Neuronal stem cell (in vitro differentiated cells): ENCODE measurements around the gene WWP2.
A peak's percentile ranks its signal among the peaks of the same experiment; 100 is the strongest.
"Not testable (repeated sequence)": the region's sequence is repeated elsewhere in the genome, so short reads cannot be mapped to it uniquely, and the experiment has no call there.

Experiments
- DNase-seq: peaks from one replicate; pipeline ENCODE4 v3.0.0-alpha.2; 2013; ENCODE audit warnings: low spot score
- H2AFZ ChIP-seq: one replicate; pipeline ENCODE4 v1.6.1; 2013; ENCODE audit warnings: mild to moderate bottlenecking, low read length, inconsistent platforms
- H2AK5ac ChIP-seq: 2 replicates; pipeline ENCODE4 v1.6.1; 2013; ENCODE audit warnings: low read depth, mild to moderate bottlenecking, inconsistent platforms, low read length, moderate library complexity, mixed read lengths
- H2BK120ac ChIP-seq: 2 replicates; pipeline ENCODE4 v1.6.1; 2013; ENCODE audit warnings: low read depth, mild to moderate bottlenecking, inconsistent platforms, low read length, moderate library complexity, mixed read lengths
- H2BK12ac ChIP-seq: one replicate; pipeline ENCODE4 v1.6.1; 2013; ENCODE audit warnings: low read length, inconsistent platforms
- H2BK15ac ChIP-seq: 2 replicates; pipeline ENCODE4 v1.6.1; 2013; ENCODE audit warnings: mild to moderate bottlenecking, low read length, inconsistent platforms, mixed read lengths
- H2BK5ac ChIP-seq: one replicate; pipeline ENCODE4 v1.6.1; 2013; ENCODE audit warnings: inconsistent platforms, mild to moderate bottlenecking, low read length, moderate library complexity
- H3K14ac ChIP-seq: one replicate; pipeline ENCODE4 v1.6.1; 2013; ENCODE audit warnings: low read length, inconsistent platforms
- H3K18ac ChIP-seq: 2 replicates; pipeline ENCODE4 v1.6.1; 2013; ENCODE audit warnings: low read length, inconsistent platforms
- H3K23ac ChIP-seq: 2 replicates; pipeline ENCODE4 v1.6.1; 2013; ENCODE audit warnings: low read depth, mild to moderate bottlenecking, mixed read lengths, low read length, inconsistent platforms; ENCODE audit not compliant: poor library complexity
- H3K27ac ChIP-seq: replicated peaks from 3 replicates; pipeline ENCODE4 v1.5.1; 2013; ENCODE audit warnings: low read length, inconsistent platforms
- H3K27me3 ChIP-seq, 3 experiments: 2 replicates each; pipeline ENCODE4 v1.6.1; 2013; ENCODE audit warnings: low read length in 3 of 3, mild to moderate bottlenecking in 2 of 3, inconsistent platforms in 1 of 3, low read depth in 1 of 3, mixed read lengths in 1 of 3, moderate library complexity in 1 of 3; ENCODE audit not compliant: control insufficient read depth in 3 of 3, insufficient read depth in 3 of 3
- H3K36me3 ChIP-seq, 2 donors: replicated peaks in 1 of 2; 2 replicates each; pipeline ENCODE4 v1.6.1; 2013; ENCODE audit warnings: low read length in 2 of 2; ENCODE audit not compliant: control insufficient read depth in 2 of 2, insufficient read depth in 2 of 2
- H3K4ac ChIP-seq: 2 replicates; pipeline ENCODE4 v1.6.1; 2013; ENCODE audit warnings: inconsistent platforms, mild to moderate bottlenecking, low read length, moderate library complexity
- H3K4me1 ChIP-seq, 2 donors: 1 replicate in 1 of 2; 2 replicates in 1 of 2; pipeline ENCODE4 v1.6.1; 2013; ENCODE audit warnings: low read length in 2 of 2, low read depth in 1 of 2; ENCODE audit not compliant: control insufficient read depth in 2 of 2, insufficient read depth in 1 of 2
- H3K4me2 ChIP-seq: one replicate; pipeline ENCODE4 v1.6.1; 2013; ENCODE audit warnings: mild to moderate bottlenecking, low read length, inconsistent platforms; ENCODE audit not compliant: insufficient read depth, poor library complexity, severe bottlenecking
- H3K4me3 ChIP-seq, 2 donors: 2 replicates each; pipeline ENCODE4 v1.5.1; 2013; ENCODE audit warnings: low read length in 2 of 2, mild to moderate bottlenecking in 2 of 2, inconsistent platforms in 1 of 2, moderate library complexity in 1 of 2
- H3K79me1 ChIP-seq: one replicate; pipeline ENCODE4 v1.6.1; 2013; ENCODE audit warnings: low read depth, mild to moderate bottlenecking, inconsistent platforms, low read length, moderate library complexity
- H3K9ac ChIP-seq: one replicate; pipeline ENCODE4 v1.6.1; 2013; ENCODE audit warnings: mild to moderate bottlenecking, low read depth, low read length, inconsistent platforms; ENCODE audit not compliant: poor library complexity
- H3K9me3 ChIP-seq, 2 donors: replicated peaks in 1 of 2; 2 replicates each; pipeline versions ENCODE3 to v1.6.1; 2013; ENCODE audit warnings: low read length in 2 of 2, mild to moderate bottlenecking in 2 of 2, inconsistent platforms in 1 of 2, low read depth in 1 of 2, mixed read lengths in 1 of 2, moderate library complexity in 1 of 2; ENCODE audit not compliant: control insufficient read depth in 2 of 2, insufficient read depth in 1 of 2
- H4K8ac ChIP-seq: one replicate; pipeline ENCODE4 v1.6.1; 2013; ENCODE audit warnings: low read depth, mild to moderate bottlenecking, inconsistent platforms, low read length, moderate library complexity
- H4K91ac ChIP-seq: one replicate; pipeline ENCODE4 v1.6.1; 2013; ENCODE audit warnings: low read length, low read depth, mild to moderate bottlenecking, inconsistent platforms; ENCODE audit not compliant: poor library complexity
- WGBS, 2 donors: extraction: QIAGEN DNeasy Blood & Tissue Kit; methylation state at CpG; one replicate each; pipeline ENCODE4 v1.1.7; 2013; ENCODE audit warnings: missing lambda C conversion rate in 2 of 2, mixed read lengths in 1 of 2; ENCODE audit not compliant: insufficient read length in 2 of 2, insufficient replicate concordance in 1 of 2; ENCODE audit errors: extremely low coverage in 2 of 2; 5-methylcytosine and 5-hydroxymethylcytosine counted together

Gene WWP2

DNA sequence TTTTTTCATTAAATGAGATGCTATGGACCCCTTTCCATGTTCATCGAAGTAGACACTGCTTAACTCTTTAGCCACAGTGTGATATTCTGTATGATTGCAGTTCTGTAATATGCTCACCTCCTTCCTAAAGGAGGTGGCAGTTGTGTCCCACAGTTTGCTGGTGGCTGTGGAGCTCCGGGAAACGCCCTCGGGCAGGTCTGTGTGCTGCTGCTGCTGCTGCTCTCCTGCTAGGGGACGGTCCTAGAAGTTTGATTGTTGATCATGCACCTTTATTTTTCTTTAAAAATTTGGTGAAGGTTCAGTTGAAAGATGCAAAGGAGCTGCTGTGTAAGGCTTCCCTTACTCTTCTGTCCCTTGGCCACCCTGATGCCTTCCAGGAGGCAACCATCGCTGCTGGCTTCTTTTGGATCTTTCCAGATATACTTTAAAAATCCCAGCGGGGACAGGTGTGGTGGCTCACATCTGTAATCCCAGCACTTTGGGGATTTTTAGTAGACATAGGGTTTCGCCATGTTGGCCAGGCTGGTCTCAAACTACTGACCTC, 180.6 kb downstream of the WWP2 start:
- Histone ChIP-seq H3K4me1 (peaks cover 21 to 25% of the 10 kb centered on the region in 2 donors), H3K14ac (peak overlapping the region; percentile 39), H3K9ac (no peak overlapping the region), H4K8ac (no peak overlapping the region), H3K9me3 (no peaks in the 10 kb centered on the region), H3K27me3 (no peaks in the 10 kb centered on the region), H2BK5ac (peak overlapping the region; percentile 91), H3K23ac (no peak overlapping the region), H3K4ac (no peak overlapping the region), H2BK120ac (peak overlapping the region; percentile 17), H2AK5ac (peak overlapping the region; percentile 37), H3K4me2 (no peak overlapping the region), H3K18ac (peak overlapping the region; percentile 89), H2AFZ (no peak overlapping the region), H2BK15ac (peak overlapping the region; percentile 58), H2BK12ac (peak overlapping the region; percentile 92), H3K36me3 (peaks cover 9 to 32% of the 10 kb centered on the region in 2 donors), H4K91ac (no peak overlapping the region), H3K27ac (peak overlapping the region; percentile 66), H3K79me1 (no peaks in the 10 kb centered on the region), H3K4me3 (no peak overlapping the region)
- WGBS, 2 donors, result no CpG with 5 or more reads among the region's 8 CpGs
- no peak for DNase-seq

- Histone ChIP-seq H3K36me3 (peaks cover 8 to 25% of the 10 kb centered on the region in 2 donors), H3K27ac (peak overlapping the region; percentile 66), H3K4me1 (peaks cover 21 to 25% of the 10 kb centered on the region in 2 donors)
- H3K27me3 ChIP-seq, H3K4ac ChIP-seq, H2BK12ac ChIP-seq, H2BK120ac ChIP-seq, H3K9ac ChIP-seq, H2BK5ac ChIP-seq, H3K9me3 ChIP-seq, H2BK15ac ChIP-seq, H4K8ac ChIP-seq, H3K14ac ChIP-seq, H4K91ac ChIP-seq, H3K23ac ChIP-seq, H3K4me3 ChIP-seq, H2AFZ ChIP-seq, H3K4me2 ChIP-seq, H3K79me1 ChIP-seq, H3K18ac ChIP-seq, H2AK5ac ChIP-seq: not testable (repeated sequence)
- peak; percentile 64 for DNase-seq
- no CpG with 5 or more reads among the region's 21 CpGs for WGBS, 2 donors
Measured at GRCh38 chr16:69943241-69944036, 181.3 kb downstream of the WWP2 start.

- no CpG with 5 or more reads among the region's 17 CpGs for WGBS, 2 donors
- H3K23ac ChIP-seq, H3K4me3 ChIP-seq: not testable (repeated sequence)
Measured at GRCh38 chr16:69950411-69950810, 188.3 kb downstream of the WWP2 start.

GRCh38 chr16:69951017-69951671, 189.0 kb downstream of the WWP2 start, which contains the start of gene CLEC18A:
Gene CLEC18A, plus strand, starts transcription at chr16:69951334. Its CDS starts 33 bp downstream, at chr16:69951367.
- not testable (repeated sequence) for H3K9ac ChIP-seq, H3K79me1 ChIP-seq, DNase-seq, H3K23ac ChIP-seq, H3K27me3 ChIP-seq, H3K36me3 ChIP-seq, H4K91ac ChIP-seq, H3K4ac ChIP-seq, H3K4me1 ChIP-seq, H2BK5ac ChIP-seq, H3K14ac ChIP-seq, H3K4me3 ChIP-seq, H4K8ac ChIP-seq, H2AK5ac ChIP-seq, H2BK15ac ChIP-seq, H3K9me3 ChIP-seq, H2BK120ac ChIP-seq
- H3K18ac ChIP-seq, result peak within 1 kb of the TSS; percentile 89
- peak within 1 kb of the TSS; percentile 40 for H3K4me2 ChIP-seq
- peak within 1 kb of the TSS; percentile 71 for H3K27ac ChIP-seq
- WGBS, 2 donors, result no CpG with 5 or more reads among the region's 26 CpGs
- peak within 1 kb of the TSS; percentile 72 for H2AFZ ChIP-seq
- peak within 1 kb of the TSS; percentile 73 for H2BK12ac ChIP-seq

More at GRCh38 chr16:69950411-69950810, 188.3 kb downstream of the WWP2 start:
- not testable (repeated sequence) for H4K91ac ChIP-seq, H3K18ac ChIP-seq, DNase-seq, H3K79me1 ChIP-seq, H2BK5ac ChIP-seq, H2BK15ac ChIP-seq, H3K4me1 ChIP-seq, H3K4ac ChIP-seq, H3K9me3 ChIP-seq, H3K9ac ChIP-seq, H2BK12ac ChIP-seq, H3K4me2 ChIP-seq, H3K27ac ChIP-seq, H3K36me3 ChIP-seq, H4K8ac ChIP-seq, H2AK5ac ChIP-seq, H2AFZ ChIP-seq, H2BK120ac ChIP-seq, H3K14ac ChIP-seq, H3K27me3 ChIP-seq
